A549 (cell line): ENCODE data around the gene SOD3. TPM values are rescaled to one million over a fixed set of nuclear protein-coding genes. Genes with fewer than 3 reads are reported as not detected.

Experiments
- ATAC-seq, 2 experiments: fragments of 200-7000 bp in 1 of 2; fragments of >200 bp in 1 of 2; cut with Nextera tagmentation in 1 of 2; cut with Tn5 transposase in 1 of 2; 3 replicates each; pipeline versions ENCODE4 v1.8.0 to v1.9.1; 2018 to 2020; ENCODE audit warnings: mild to moderate bottlenecking in 1 of 2, moderate library complexity in 1 of 2
- CTCF ChIA-PET: fragments of 300-600 bp; sonication (Branson Sonifier 250); formaldehyde crosslinking; extraction: SDS; loops from one replicate; lab custom pipeline; 2021; ENCODE audit warnings: antibody characterized with exemption, inconsistent platforms; lab: Yijun Ruan, JAX
- POLR2A ChIA-PET: fragments of 350-600 bp; formaldehyde crosslinking; extraction: SDS; loops from one replicate; lab custom pipeline; 2021; ENCODE audit warnings: antibody characterized with exemption, inconsistent platforms; lab: Yijun Ruan, JAX
- DNase-seq, 2 experiments: peaks; one replicate each; pipeline versions ENCODE4 v3.0.0 to v3.0.0-alpha.2; 2011 to 2016; ENCODE audit warnings: low read depth in 1 of 2, low spot score in 1 of 2
- FAIRE-seq: peaks from 2 replicates; lab custom pipeline; 2011; peaks lifted over from hg19 to GRCh38; lab: Jason Lieb, UNC
- H3K27ac ChIP-seq, 2 experiments: fragments of >200 bp; sonication (Bioruptor Twin); formaldehyde crosslinking; 3 replicates each; pipeline ENCODE4 v1.5.1; 2016 to 2017
- H3K4me1 ChIP-seq: fragments of >200 bp; sonication (Bioruptor Twin); formaldehyde crosslinking; 3 replicates; pipeline ENCODE4 v1.6.1; 2016
- H3K4me2 ChIP-seq: fragments of >200 bp; sonication (Bioruptor Twin); formaldehyde crosslinking; 3 replicates; pipeline ENCODE4 v1.6.1; 2016
- H3K4me3 ChIP-seq: fragments of >200 bp; sonication (Bioruptor Twin); formaldehyde crosslinking; 3 replicates; pipeline ENCODE4 v1.5.1; 2016
- H3K9me3 ChIP-seq: fragments of >200 bp; sonication (Bioruptor Twin); formaldehyde crosslinking; 3 replicates; pipeline ENCODE4 v1.6.1; 2016
- CBX2 ChIP-seq: fragments of 200-600 bp; sonication (generic); IDR thresholded peaks from 2 replicates; pipeline ENCODE4 v1.6.1; 2016; ENCODE audit warnings: low read depth, mild to moderate bottlenecking, borderline replicate concordance
- CEBPB ChIP-seq, 2 experiments: fragments of >200 bp in 1 of 2; sonication (Bioruptor Twin) in 1 of 2; formaldehyde crosslinking in 1 of 2; IDR thresholded peaks; 2 replicates each; pipeline ENCODE4 v1.6.1; 2012 to 2016
- CHD4 ChIP-seq: fragments of 200-600 bp; sonication (generic); IDR thresholded peaks from 2 replicates; pipeline ENCODE4 v1.6.1; 2016; ENCODE audit warnings: antibody characterized with exemption, mild to moderate bottlenecking, borderline replicate concordance
- EP300 ChIP-seq, 2 experiments: fragments of >200 bp; sonication (Bioruptor Twin); formaldehyde crosslinking; IDR thresholded peaks; 2 replicates in 1 of 2; 3 replicates in 1 of 2; pipeline ENCODE4 v1.6.1; 2016 to 2017
- FOXS1 ChIP-seq: fragments of 250-450 bp; sonication (Bioruptor Pico); IDR thresholded peaks from 2 replicates; pipeline ENCODE4 v1.5.0; 2020; ENCODE audit warnings: mild to moderate bottlenecking, moderate library complexity
- HDAC2 ChIP-seq: fragments of 200-600 bp; sonication (generic); IDR thresholded peaks from 2 replicates; pipeline ENCODE4 v1.6.1; 2016
- HES2 ChIP-seq: fragments of >200 bp; sonication (Bioruptor Twin); formaldehyde crosslinking; IDR thresholded peaks from 2 replicates; pipeline ENCODE4 v1.6.1; 2016
- HOXB5 ChIP-seq: fragments of 250-450 bp; sonication (Bioruptor Pico); IDR thresholded peaks from 2 replicates; pipeline ENCODE4 v1.5.0; 2020; ENCODE audit warnings: mild to moderate bottlenecking, moderate library complexity
- JUN ChIP-seq, 2 experiments: fragments of >200 bp; sonication (Bioruptor Twin); formaldehyde crosslinking; IDR thresholded peaks; 2 replicates in 1 of 2; 3 replicates in 1 of 2; pipeline ENCODE4 v1.6.1; 2016 to 2017
- MAFK ChIP-seq: fragments of 450-650 bp; IDR thresholded peaks from 2 replicates; pipeline ENCODE4 v1.6.1; 2014; ENCODE audit not compliant: partially characterized antibody
- NR3C1 ChIP-seq: fragments of >200 bp; sonication (Bioruptor Twin); formaldehyde crosslinking; IDR thresholded peaks from 3 replicates; pipeline ENCODE4 v1.6.1; 2017
- PBX3 ChIP-seq: IDR thresholded peaks from 2 replicates; pipeline ENCODE4 v1.6.1; 2012
- POLR2AphosphoS2 ChIP-seq: conservative IDR thresholded peaks from 2 replicates; pipeline ENCODE4 v1.6.1; 2012; ENCODE audit warnings: low read length, improper control_type of control experiment, inconsistent platforms
- RAD21 ChIP-seq, 2 experiments: fragments of >200 bp in 1 of 2; sonication (Bioruptor Twin) in 1 of 2; formaldehyde crosslinking in 1 of 2; IDR thresholded peaks in 1 of 2; conservative IDR thresholded peaks in 1 of 2; 2 replicates in 1 of 2; 3 replicates in 1 of 2; pipeline ENCODE4 v1.6.1; 2012 to 2018; ENCODE audit warnings: inconsistent platforms in 1 of 2
- REST ChIP-seq: fragments of 200-600 bp; sonication (generic); IDR thresholded peaks from 2 replicates; pipeline ENCODE4 v1.6.1; 2016; ENCODE audit warnings: antibody characterized with exemption, mild to moderate bottlenecking, moderate library complexity
- RNF2 ChIP-seq: fragments of 200-600 bp; sonication (generic); IDR thresholded peaks from 2 replicates; pipeline ENCODE4 v1.6.1; 2016; ENCODE audit warnings: low read depth, mild to moderate bottlenecking, antibody characterized with exemption, moderate library complexity, borderline replicate concordance
- TP53 ChIP-seq: fragments of 250-450 bp; sonication (Bioruptor Pico); IDR thresholded peaks from 2 replicates; pipeline ENCODE4 v1.5.0; 2021; ENCODE audit warnings: mild to moderate bottlenecking, moderate library complexity
- USF2 ChIP-seq: fragments of 450-650 bp; IDR thresholded peaks from 2 replicates; pipeline ENCODE4 v1.6.1; 2014; ENCODE audit warnings: antibody characterized with exemption
- ZC3H11A ChIP-seq: fragments of 450-650 bp; IDR thresholded peaks from 2 replicates; pipeline ENCODE4 v1.6.1; 2014; ENCODE audit warnings: antibody characterized with exemption, mild to moderate bottlenecking
- ZNF302 ChIP-seq: fragments of 250-450 bp; sonication (Bioruptor Pico); IDR thresholded peaks from 2 replicates; pipeline ENCODE4 v1.9.0; 2021; ENCODE audit warnings: inconsistent platforms, mild to moderate bottlenecking, moderate library complexity
- ZSCAN20 ChIP-seq: fragments of 250-450 bp; sonication (Bioruptor Pico); IDR thresholded peaks from 2 replicates; pipeline ENCODE4 v1.8.0; 2022; ENCODE audit warnings: mild to moderate bottlenecking, moderate library complexity
- WGBS: methylation state at CpG from one replicate; pipeline ENCODE4 v1.1.6; 2017; ENCODE audit errors: missing lambda C conversion rate; 5-methylcytosine and 5-hydroxymethylcytosine counted together
- polyA plus RNA-seq, 4 experiments: library from polyadenylated mRNA; depleted of rRNA in 3 of 4; stranded (reverse); fragments of >200 nt; fragmentation: RNase III in 1 of 4; extraction: RNeasy Plus Mini Kit Qiagen cat#74134 plus additional on column Dnase treatment in 1 of 4; gene quantifications; 2 replicates in 3 of 4; 3 replicates in 1 of 4; pipeline ENCODE4 v1.2.3, GENCODE V29; 2011 to 2017
- TF ChIP-seq, protein P1 (sequence below): fragments of 250-450 bp; sonication (Bioruptor Pico); IDR thresholded peaks from 2 replicates; pipeline ENCODE4 v1.5.0; 2021; ENCODE audit warnings: mild to moderate bottlenecking, moderate library complexity, borderline replicate concordance
- TF ChIP-seq, protein P2 (sequence below): fragments of >200 bp; sonication (Bioruptor Twin); formaldehyde crosslinking; IDR thresholded peaks from 3 replicates; pipeline ENCODE4 v1.5.1; 2016

SOD3 gene
- polyA plus RNA-seq, 2 of the 4 experiments (the other 2 are of a cell fraction) = not detected

DNA sequence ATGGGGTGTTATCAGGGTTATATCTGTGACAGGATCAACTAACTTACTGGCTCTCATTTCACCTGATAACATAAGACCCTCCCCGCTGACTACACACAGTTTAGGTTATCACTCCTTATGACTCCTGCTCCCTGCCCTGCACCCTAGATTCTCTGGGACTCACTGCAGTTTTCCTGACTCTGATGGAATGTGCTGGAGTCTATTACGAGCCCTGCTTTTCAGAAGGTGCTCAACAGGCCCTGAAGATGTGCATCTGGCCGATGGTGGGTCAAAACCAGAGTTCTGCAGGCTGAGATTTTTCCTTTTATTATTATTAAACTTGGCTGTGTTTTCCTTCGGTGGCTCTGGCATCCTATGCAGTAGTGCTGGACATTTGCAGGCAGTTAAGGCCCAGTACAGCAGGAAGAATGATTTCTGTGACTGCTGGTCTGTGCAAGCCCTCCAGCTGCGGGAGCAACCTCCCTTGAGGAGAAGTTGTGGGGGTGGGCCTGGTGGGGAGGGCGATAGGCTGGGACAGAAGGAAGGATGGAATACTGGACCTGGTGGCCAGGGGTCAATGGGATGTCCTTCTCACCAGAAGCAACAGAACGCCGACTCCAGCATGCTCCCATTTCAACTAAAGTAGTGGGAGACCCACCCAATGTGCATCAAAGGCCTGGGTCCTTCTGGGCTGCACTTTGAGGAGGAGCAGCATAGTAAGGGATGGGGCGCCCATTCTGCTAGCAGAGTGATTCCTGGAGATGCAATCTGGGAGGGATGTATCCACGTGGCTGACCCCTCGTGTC, 11.0 kb downstream of the SOD3 start:
- 68% methylated on average over 9 of the region's 11 CpGs for WGBS
- CTCF ChIA-PET = interaction anchor here (1.1 kb wide), 1 partner anchor 12 kb away, joined by 3 read pairs; no protein-coding TSS in a partner anchor
- ATAC-seq = no peak
- H3K4me2 ChIP-seq = no peak overlapping the region
- H3K4me3 ChIP-seq = no peak overlapping the region
- H3K9me3 ChIP-seq = no peaks in the 10 kb centered on the region
- H3K4me1 ChIP-seq = no peaks in the 10 kb centered on the region
- TF ChIP-seq RAD21 (conservative IDR thresholded peaks at IDR 0.05 in 1 of 2, IDR thresholded peaks at IDR 0.05 in 1 of 2) (no peak), TP53 (CRISPR knock-in tag) (no peak), JUN (IDR thresholded peaks at IDR 0.05) (no peak)
- TF ChIP-seq, protein P1, sequence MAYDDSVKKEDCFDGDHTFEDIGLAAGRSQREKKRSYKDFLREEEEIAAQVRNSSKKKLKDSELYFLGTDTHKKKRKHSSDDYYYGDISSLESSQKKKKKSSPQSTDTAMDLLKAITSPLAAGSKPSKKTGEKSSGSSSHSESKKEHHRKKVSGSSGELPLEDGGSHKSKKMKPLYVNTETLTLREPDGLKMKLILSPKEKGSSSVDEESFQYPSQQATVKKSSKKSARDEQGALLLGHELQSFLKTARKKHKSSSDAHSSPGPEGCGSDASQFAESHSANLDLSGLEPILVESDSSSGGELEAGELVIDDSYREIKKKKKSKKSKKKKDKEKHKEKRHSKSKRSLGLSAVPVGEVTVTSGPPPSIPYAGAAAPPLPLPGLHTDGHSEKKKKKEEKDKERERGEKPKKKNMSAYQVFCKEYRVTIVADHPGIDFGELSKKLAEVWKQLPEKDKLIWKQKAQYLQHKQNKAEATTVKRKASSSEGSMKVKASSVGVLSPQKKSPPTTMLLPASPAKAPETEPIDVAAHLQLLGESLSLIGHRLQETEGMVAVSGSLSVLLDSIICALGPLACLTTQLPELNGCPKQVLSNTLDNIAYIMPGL = no peak
- TF ChIP-seq, all 56 proteins: peak for 0
- no peak for FAIRE-seq
- H3K27ac ChIP-seq = no peak overlapping the region
- POLR2A ChIA-PET = no interaction called here
- no peak for DNase-seq

GRCh38 chr4:24807611-24808010, 12.2 kb downstream of the SOD3 start:
- Histone ChIP-seq H3K4me2 (no peak overlapping the region), H3K27ac (no peak overlapping the region), H3K9me3 (no peaks in the 10 kb centered on the region), H3K4me3 (no peak overlapping the region), H3K4me1 (no peaks in the 10 kb centered on the region)
- TF ChIP-seq EP300 (IDR thresholded peaks at IDR 0.05) = no peak
- TF ChIP-seq ZSCAN20 = no peak
- no peak for TF ChIP-seq FOXS1 (CRISPR knock-in tag)
- no peak for TF ChIP-seq CBX2
- no peak for TF ChIP-seq POLR2AphosphoS2
- no peak for TF ChIP-seq USF2
- TF ChIP-seq HOXB5 (CRISPR knock-in tag) = no peak
- TF ChIP-seq CEBPB (IDR thresholded peaks at IDR 0.05) = no peak
- TF ChIP-seq HDAC2 = no peak
- POLR2A ChIA-PET = no interaction called here
- FAIRE-seq = no peak
- WGBS = 66% methylated on average over 5 of the region's 5 CpGs
- DNase-seq = no peak
- ATAC-seq = no peak
- CTCF ChIA-PET = interaction anchor here (0.5 to 1.1 kb wide), 2 partner anchors 13 to 104 kb away, joined by 3 read pairs; no protein-coding TSS in a partner anchor

GRCh38 chr4:24808261-24808660, 12.9 kb downstream of the SOD3 start:
- FAIRE-seq = no peak
- Histone ChIP-seq H3K4me2 (no peak overlapping the region), H3K4me1 (no peaks in the 10 kb centered on the region), H3K27ac (no peak overlapping the region), H3K9me3 (no peaks in the 10 kb centered on the region), H3K4me3 (no peak overlapping the region)
- no peak for TF ChIP-seq TP53 (CRISPR knock-in tag)
- TF ChIP-seq CEBPB (IDR thresholded peaks at IDR 0.05) = no peak
- TF ChIP-seq, protein P2, sequence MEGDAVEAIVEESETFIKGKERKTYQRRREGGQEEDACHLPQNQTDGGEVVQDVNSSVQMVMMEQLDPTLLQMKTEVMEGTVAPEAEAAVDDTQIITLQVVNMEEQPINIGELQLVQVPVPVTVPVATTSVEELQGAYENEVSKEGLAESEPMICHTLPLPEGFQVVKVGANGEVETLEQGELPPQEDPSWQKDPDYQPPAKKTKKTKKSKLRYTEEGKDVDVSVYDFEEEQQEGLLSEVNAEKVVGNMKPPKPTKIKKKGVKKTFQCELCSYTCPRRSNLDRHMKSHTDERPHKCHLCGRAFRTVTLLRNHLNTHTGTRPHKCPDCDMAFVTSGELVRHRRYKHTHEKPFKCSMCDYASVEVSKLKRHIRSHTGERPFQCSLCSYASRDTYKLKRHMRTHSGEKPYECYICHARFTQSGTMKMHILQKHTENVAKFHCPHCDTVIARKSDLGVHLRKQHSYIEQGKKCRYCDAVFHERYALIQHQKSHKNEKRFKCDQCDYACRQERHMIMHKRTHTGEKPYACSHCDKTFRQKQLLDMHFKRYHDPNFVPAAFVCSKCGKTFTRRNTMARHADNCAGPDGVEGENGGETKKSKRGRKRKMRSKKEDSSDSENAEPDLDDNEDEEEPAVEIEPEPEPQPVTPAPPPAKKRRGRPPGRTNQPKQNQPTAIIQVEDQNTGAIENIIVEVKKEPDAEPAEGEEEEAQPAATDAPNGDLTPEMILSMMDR = no peak
- TF ChIP-seq CHD4 = no peak
- TF ChIP-seq RNF2 = no peak
- TF ChIP-seq REST = no peak
- TF ChIP-seq HES2 = no peak
- no peak for TF ChIP-seq HDAC2
- TF ChIP-seq ZC3H11A = no peak
- no peak for TF ChIP-seq MAFK
- TF ChIP-seq PBX3 = no peak
- TF ChIP-seq ZNF302 (CRISPR knock-in tag) = no peak
- TF ChIP-seq HOXB5 (CRISPR knock-in tag) = no peak
- TF ChIP-seq NR3C1 = no peak
- ATAC-seq = no peak
- CTCF ChIA-PET = no interaction called here
- POLR2A ChIA-PET = no interaction called here
- DNase-seq = no peak
- WGBS = 96% methylated on average over 11 of the region's 14 CpGs
